Activated T-helper 9 cell treated with anti-CD3 and anti-CD28 coated beads, Interleukin-2, amount 50 U/mL, for 16 hours (primary cell): Measurements from ENCODE around the gene EXPH5.
"Not testable (repeated sequence)": the region's sequence is repeated elsewhere in the genome, so short reads cannot be mapped to it uniquely, and the experiment has no call there.

ENCODE experiments used
- DNase-seq: peaks from one replicate; pipeline ENCODE4 v3.0.0-alpha.2; 2020; ENCODE audit warnings: low read depth

Gene EXPH5

DNA sequence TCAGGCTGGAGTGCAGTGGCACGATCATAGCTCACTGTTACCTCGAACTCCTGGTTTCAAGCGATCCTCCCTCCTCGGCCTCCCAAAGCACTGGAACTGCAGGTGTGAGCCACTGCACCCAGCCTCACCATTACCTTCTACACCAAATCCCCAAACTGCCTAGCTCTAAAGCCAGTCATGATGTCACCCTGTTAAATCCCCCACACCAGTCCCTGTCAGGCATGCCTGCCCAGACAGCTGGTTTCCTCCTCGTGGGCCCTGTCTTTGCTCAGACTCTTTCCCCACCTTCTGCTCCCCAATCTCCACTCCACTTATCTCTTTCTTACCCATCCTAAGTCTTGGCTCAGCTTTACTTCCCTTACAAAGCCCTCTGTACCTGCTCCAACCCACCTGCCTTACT lies 12.5 kb upstream of the EXPH5 start:
- no peak for DNase-seq

- not testable (repeated sequence) for DNase-seq
These were observed 9.2 kb upstream of the EXPH5 start for GRCh38 chr11:108602818-108603217.

GRCh38 chr11:108601150-108601549 lies 7.6 kb upstream of the EXPH5 start:
- DNase-seq, result no peak

DNA sequence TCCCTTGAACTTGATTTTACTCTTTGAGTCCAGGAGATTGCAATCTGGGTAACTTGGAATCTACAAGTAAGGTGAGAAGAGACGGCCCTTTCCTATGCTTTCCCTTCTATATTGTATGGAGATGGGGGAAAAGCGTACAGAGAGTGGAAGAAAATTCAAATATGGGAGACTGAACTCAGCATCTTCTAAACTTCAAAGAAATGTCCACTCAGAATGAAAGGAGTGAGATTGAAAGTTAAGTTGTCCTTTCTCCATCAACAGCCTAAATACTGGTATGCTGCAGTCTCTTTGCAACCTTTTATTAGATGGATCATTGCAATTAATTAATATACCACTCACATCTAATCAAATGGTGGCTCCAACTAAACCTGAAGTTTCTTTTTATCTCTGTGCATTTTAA lies 6.4 kb upstream of the EXPH5 start:
- DNase-seq, result no peak

- no peak for DNase-seq
These were observed 4.3 kb upstream of the EXPH5 start for GRCh38 chr11:108597736-108598355.

- DNase-seq, result no peak
These were observed 3.1 kb upstream of the EXPH5 start for GRCh38 chr11:108596701-108597100.

DNA sequence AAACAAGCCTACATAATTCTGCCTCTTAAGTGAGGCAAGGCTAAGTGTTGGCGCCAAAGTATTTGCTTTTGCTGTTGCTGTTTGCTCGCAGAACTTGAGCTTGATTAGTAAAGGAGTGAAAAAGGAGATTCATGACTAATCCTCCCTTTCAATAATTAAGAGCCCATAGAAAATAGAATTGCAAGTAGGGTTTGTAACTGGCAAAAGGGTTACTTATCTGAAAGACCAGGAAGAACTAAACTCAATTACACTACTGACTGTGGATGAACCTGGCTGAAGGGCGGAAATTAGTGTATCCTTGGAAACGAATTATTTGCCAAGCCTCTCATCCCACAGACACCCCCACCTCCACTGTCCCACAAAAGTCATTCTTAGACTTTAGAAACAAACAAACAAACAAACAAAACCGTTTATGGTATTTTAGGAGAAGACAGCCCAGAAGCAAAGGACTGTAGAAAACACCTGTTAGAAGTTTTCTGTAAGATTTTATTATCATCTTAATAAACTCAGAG lies 411 bp upstream of the EXPH5 start:
- DNase-seq, result no peak

- peak; percentile 15 for DNase-seq
These were observed 866 bp downstream of the EXPH5 start for GRCh38 chr11:108592591-108593213.

DNA sequence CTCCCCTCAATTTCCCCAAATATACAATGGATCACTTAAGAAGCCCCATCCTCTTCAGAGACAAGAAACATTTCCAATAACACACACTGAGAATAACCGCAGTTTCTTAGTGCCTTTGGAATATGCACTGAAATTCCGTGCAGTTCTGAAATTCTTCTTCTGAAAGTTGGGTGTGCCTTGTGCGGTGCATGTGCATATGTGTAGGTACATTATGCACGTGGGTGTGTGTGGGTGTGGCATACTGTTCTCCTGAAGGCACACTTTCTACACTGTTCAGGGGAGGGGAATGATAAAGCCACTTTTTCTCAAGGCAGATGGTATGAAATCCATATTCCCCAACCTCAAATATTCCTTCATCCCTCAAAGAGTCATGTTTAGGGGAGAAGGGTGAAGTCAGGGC lies 1.7 kb downstream of the EXPH5 start:
- DNase-seq, result no peak

- DNase-seq, result no peak
These were observed 4.4 kb downstream of the EXPH5 start for GRCh38 chr11:108589136-108589535.

GRCh38 chr11:108588287-108588686 lies 5.3 kb downstream of the EXPH5 start:
- DNase-seq, result no peak

GRCh38 chr11:108587109-108587508 lies 6.5 kb downstream of the EXPH5 start:
- no peak for DNase-seq

DNA sequence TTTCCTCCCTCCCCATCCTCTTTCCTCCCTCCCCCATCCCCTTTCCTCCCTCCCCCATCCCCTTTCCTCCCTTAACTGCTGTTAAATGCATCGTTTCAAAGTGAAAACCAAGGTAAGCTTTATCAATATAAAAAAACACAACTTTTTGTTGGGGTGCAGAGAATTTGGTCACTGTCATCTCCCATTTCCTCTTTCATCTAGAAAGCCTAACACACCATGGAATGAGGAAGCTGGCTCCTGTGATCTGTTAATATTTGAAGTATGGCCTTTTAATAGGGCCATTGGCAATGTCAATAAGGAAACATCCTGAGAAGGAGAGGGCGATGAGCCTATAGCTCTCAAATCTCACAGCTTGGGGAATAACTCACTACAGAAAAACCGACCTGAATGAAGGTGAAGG lies 7.0 kb downstream of the EXPH5 start:
- DNase-seq, result no peak

GRCh38 chr11:108586185-108586584 lies 7.4 kb downstream of the EXPH5 start:
- DNase-seq, result not testable (repeated sequence)

- DNase-seq, result no peak
These were observed 8.6 kb downstream of the EXPH5 start for GRCh38 chr11:108584973-108585372.

- no peak for DNase-seq
These were observed 12.9 kb downstream of the EXPH5 start for GRCh38 chr11:108580645-108581044.

DNA sequence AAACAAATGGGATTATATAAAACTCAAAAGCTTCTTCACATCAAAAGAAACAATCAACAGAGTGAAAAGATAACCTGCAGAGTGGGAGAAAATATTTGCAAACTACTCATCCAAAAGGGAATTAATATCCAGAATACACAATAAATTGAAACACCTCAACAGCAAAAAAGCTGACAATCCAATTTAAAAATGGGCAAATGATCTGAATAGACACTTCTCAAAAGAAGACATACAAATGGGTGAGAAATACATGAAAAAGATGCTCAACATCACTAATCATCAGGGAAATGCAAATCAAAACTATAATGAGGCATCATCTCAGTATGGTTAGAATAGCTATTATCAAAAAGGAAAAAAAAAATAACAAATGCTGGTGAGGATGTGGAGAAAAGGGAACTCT lies 13.5 kb downstream of the EXPH5 start:
- DNase-seq, result no peak

GRCh38 chr11:108576523-108576922 lies 17.0 kb downstream of the EXPH5 start:
- no peak for DNase-seq

- no peak for DNase-seq
These were observed 18.9 kb downstream of the EXPH5 start for GRCh38 chr11:108574675-108575074.

GRCh38 chr11:108571001-108571400 lies 22.6 kb downstream of the EXPH5 start:
- no peak for DNase-seq

GRCh38 chr11:108569896-108570295 lies 23.7 kb downstream of the EXPH5 start:
- DNase-seq, result no peak

DNA sequence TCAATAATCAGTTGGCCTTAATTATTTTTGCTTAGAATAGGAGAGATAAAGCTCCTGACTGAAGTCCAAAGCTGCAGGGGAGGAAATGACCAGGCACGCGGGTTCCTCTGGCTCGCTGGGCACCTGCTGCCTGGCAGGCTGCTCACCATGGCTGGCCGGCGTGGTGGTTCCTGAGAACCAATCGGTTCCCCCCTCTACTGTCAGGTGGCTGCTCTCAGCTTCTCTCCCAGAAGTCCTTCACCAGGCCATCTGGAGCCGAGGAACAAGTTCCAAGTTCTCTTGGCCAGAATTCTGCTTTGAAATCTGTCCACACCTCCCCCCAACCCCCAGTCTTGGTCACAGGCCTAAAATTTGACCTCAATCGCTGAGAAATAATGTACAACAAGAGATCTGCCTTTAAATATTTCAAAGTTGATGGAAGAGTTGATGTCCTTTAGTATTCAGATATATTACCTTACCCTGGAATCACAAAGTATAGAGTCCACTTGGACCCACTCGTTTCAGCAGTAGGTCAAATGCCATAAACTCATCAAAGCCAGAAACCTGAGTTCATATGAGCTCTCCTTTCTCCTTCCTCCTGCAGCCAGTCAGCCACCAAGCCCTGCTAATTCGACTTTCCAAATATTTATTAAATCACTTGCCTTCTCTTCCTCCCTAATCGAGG lies 25.2 kb downstream of the EXPH5 start:
- DNase-seq, result no peak

DNA sequence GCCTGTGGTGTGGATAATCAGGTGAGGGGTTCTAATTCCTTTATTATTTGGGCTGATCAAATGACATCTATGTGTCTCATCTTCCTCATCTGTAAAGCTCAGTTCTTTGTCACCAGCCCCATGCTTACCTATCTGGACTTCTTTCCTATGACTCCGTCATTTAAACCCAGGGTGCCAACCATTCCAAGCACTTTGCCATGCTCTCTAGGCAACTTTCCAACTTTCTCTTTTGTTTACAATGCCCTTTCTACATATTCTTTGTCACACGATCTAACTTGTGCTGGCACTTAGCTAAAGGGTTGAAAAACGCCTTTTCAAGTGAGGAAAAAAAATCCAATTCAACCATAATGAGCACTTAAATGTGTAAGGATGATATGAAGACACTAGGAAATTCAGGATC lies 27.9 kb downstream of the EXPH5 start:
- DNase-seq, result no peak
